GM12878 (cell line): ENCODE measurements around the gene TNFSF11. TPM values are rescaled to one million over a fixed set of nuclear protein-coding genes. Genes with fewer than 3 reads are reported as not detected.

Experiments
- ATAC-seq: fragments of 200-7000 bp; cut with Tn5 transposase; 3 replicates; pipeline ENCODE4 v1.9.1; 2020; ENCODE audit warnings: mild to moderate bottlenecking, moderate library complexity
- BruUV-seq: library from RNA; stranded (reverse); fragments of 400-500 nt; replicated peaks from 2 replicates; lab custom pipeline; 2021; lab: Mats Ljungman, UMichigan
- CTCF ChIA-PET: fragments of 300-600 bp; sonication (Branson Sonifier 250); formaldehyde crosslinking; extraction: SDS; loops from one replicate; lab custom pipeline; 2021; ENCODE audit warnings: inconsistent platforms; lab: Yijun Ruan, JAX
- POLR2A ChIA-PET: fragments of 350-600 bp; formaldehyde crosslinking; extraction: SDS; loops from one replicate; lab custom pipeline; 2021; ENCODE audit warnings: inconsistent platforms; lab: Charles Lee
- RAD21 ChIA-PET: fragments of 300-600 bp; sonication (Branson Sonifier 250); formaldehyde crosslinking; loops from one replicate; lab custom pipeline; 2023; ENCODE audit warnings: antibody characterized with exemption; ENCODE audit not compliant: unreplicated experiment; lab: Charles Lee
- SMC1A ChIA-PET: fragments of 300-600 bp; sonication (Branson Sonifier 250); formaldehyde crosslinking; loops from one replicate; lab custom pipeline; 2023; ENCODE audit not compliant: unreplicated experiment, uncharacterized antibody; lab: Charles Lee
- DNase-seq: peaks from one replicate; pipeline ENCODE4 v3.0.0-alpha.2; 2011; ENCODE audit warnings: low read depth, low spot score
- FAIRE-seq: peaks from 3 replicates; lab custom pipeline; 2011; peaks lifted over from hg19 to GRCh38; lab: Jason Lieb, UNC
- H2AFZ ChIP-seq: 2 replicates; pipeline ENCODE4 v1.6.0; 2011; ENCODE audit warnings: low read depth, low read length, control low read depth; ENCODE audit not compliant: control insufficient read depth
- H3K27ac ChIP-seq: 2 replicates; pipeline ENCODE4 v1.5.1; 2011; ENCODE audit warnings: control low read depth; ENCODE audit not compliant: control insufficient read depth, insufficient read depth
- H3K27me3 ChIP-seq, 2 experiments: replicated peaks in 1 of 2; 2 replicates each; pipeline versions ENCODE4 v1.6.0 to v1.6.1; 2011; ENCODE audit warnings: low read length in 1 of 2; ENCODE audit not compliant: control insufficient read depth in 2 of 2, insufficient read depth in 2 of 2
- H3K36me3 ChIP-seq, 2 experiments: 2 replicates each; pipeline ENCODE4 v1.5.1; 2011; ENCODE audit warnings: low read length in 1 of 2; ENCODE audit not compliant: control insufficient read depth in 2 of 2, insufficient read depth in 2 of 2
- H3K4me1 ChIP-seq: 2 replicates; pipeline ENCODE4 v1.6.1; 2011; ENCODE audit warnings: mild to moderate bottlenecking, low read length, moderate library complexity, mixed read lengths; ENCODE audit not compliant: control insufficient read depth, insufficient read depth
- H3K4me2 ChIP-seq: 2 replicates; pipeline ENCODE4 v1.6.0; 2011; ENCODE audit warnings: control low read depth; ENCODE audit not compliant: control insufficient read depth, insufficient read depth
- H3K4me3 ChIP-seq: fragments of 200-600 bp; sonication (generic); 2 replicates; pipeline ENCODE4 v1.5.1; 2016
- H3K79me2 ChIP-seq: 2 replicates; pipeline ENCODE4 v1.6.0; 2011; ENCODE audit warnings: low read length; ENCODE audit not compliant: control insufficient read depth, insufficient read depth
- H3K9ac ChIP-seq: 2 replicates; pipeline ENCODE4 v1.8.0; 2011; ENCODE audit warnings: low read length, control low read depth, mixed read lengths; ENCODE audit not compliant: control insufficient read depth, insufficient read depth
- H3K9me3 ChIP-seq: replicated peaks from 3 replicates; pipeline ENCODE4 v1.5.1; 2011; ENCODE audit warnings: mild to moderate bottlenecking, low read length; ENCODE audit not compliant: control insufficient read depth, insufficient read depth
- H4K20me1 ChIP-seq: 2 replicates; pipeline ENCODE4 v1.6.0; 2011; ENCODE audit not compliant: control insufficient read depth, insufficient read depth
- BMI1 ChIP-seq: fragments of 450-650 bp; IDR thresholded peaks from 2 replicates; pipeline ENCODE4 v1.6.1; 2016; ENCODE audit warnings: mild to moderate bottlenecking, moderate library complexity, borderline replicate concordance
- CHD2 ChIP-seq: IDR thresholded peaks from 2 replicates; pipeline ENCODE4 v1.6.1; 2011; ENCODE audit warnings: low read depth, low read length, improper control_type of control experiment, borderline replicate concordance
- E2F4 ChIP-seq: IDR thresholded peaks from 2 replicates; pipeline ENCODE4 v1.6.1; 2012; ENCODE audit warnings: low read depth, low read length, improper control_type of control experiment
- E4F1 ChIP-seq: fragments of 450-650 bp; IDR thresholded peaks from 2 replicates; pipeline ENCODE4 v1.6.1; 2018; ENCODE audit warnings: borderline replicate concordance, mild to moderate bottlenecking; ENCODE audit not compliant: partially characterized antibody
- HDAC6 ChIP-seq: fragments of 200-600 bp; sonication (generic); IDR thresholded peaks from one replicate; pipeline ENCODE4 v1.8.0; 2017; ENCODE audit warnings: antibody characterized with exemption; ENCODE audit not compliant: unreplicated experiment
- KAT2A ChIP-seq: conservative IDR thresholded peaks from 2 replicates; pipeline ENCODE4 v1.6.1; 2011; ENCODE audit warnings: low read depth, low read length; ENCODE audit not compliant: control insufficient read depth
- NFXL1 ChIP-seq: fragments of 450-650 bp; IDR thresholded peaks from 2 replicates; pipeline ENCODE4 v1.6.1; 2017; ENCODE audit warnings: antibody characterized with exemption, mild to moderate bottlenecking, borderline replicate concordance
- NKRF ChIP-seq: fragments of 450-650 bp; conservative IDR thresholded peaks from 2 replicates; pipeline ENCODE4 v1.6.1; 2017; ENCODE audit warnings: mild to moderate bottlenecking, moderate library complexity
- NRF1 ChIP-seq: conservative IDR thresholded peaks from 2 replicates; pipeline ENCODE4 v1.6.1; 2011; ENCODE audit warnings: mild to moderate bottlenecking, low read depth, low read length, improper control_type of control experiment
- POU2F2 ChIP-seq: IDR thresholded peaks from 3 replicates; pipeline ENCODE4 v1.6.1; 2011; ENCODE audit warnings: low read depth, mild to moderate bottlenecking, low read length, borderline replicate concordance
- SMAD5 ChIP-seq: IDR thresholded peaks from 2 replicates; pipeline ENCODE4 v1.6.1; 2016; ENCODE audit warnings: antibody characterized with exemption, low read depth
- SMC3 ChIP-seq: IDR thresholded peaks from 2 replicates; pipeline ENCODE4 v1.6.1; 2011; ENCODE audit warnings: low read length, improper control_type of control experiment, borderline replicate concordance
- SRF ChIP-seq, 2 experiments: IDR thresholded peaks; 2 replicates each; pipeline ENCODE4 v1.6.1; 2011; ENCODE audit warnings: low read depth in 2 of 2, low read length in 2 of 2, mild to moderate bottlenecking in 1 of 2, moderate library complexity in 1 of 2
- ZBTB4 ChIP-seq: fragments of 450-650 bp; formaldehyde crosslinking; IDR thresholded peaks from 2 replicates; pipeline ENCODE4 v1.4.0; 2022; ENCODE audit warnings: mild to moderate bottlenecking, moderate library complexity
- WGBS: methylation state at CpG from one replicate; pipeline ENCODE4 v1.1.6; 2016; ENCODE audit warnings: low lambda C conversion rate; ENCODE audit not compliant: insufficient replicate concordance, insufficient coverage; ENCODE audit errors: missing lambda C conversion rate; 5-methylcytosine and 5-hydroxymethylcytosine counted together
- in situ Hi-C: fragments of 300-500 bp; cut with MboI; formaldehyde crosslinking; loops from 9 replicates; pipeline ENCODE4 v1.14.3; 2018; ENCODE audit warnings: mixed read lengths
- intact Hi-C: fragments of 100-400 bp; cut with micrococcal nuclease; formaldehyde crosslinking; loops from one replicate; pipeline ENCODE4 v1.14.2; 2022; ENCODE audit not compliant: unreplicated experiment
- polyA plus RNA-seq, 11 experiments: library from polyadenylated mRNA; depleted of rRNA in 4 of 11; unstranded in 6 of 11; stranded (reverse) in 5 of 11; fragments of >200 nt; fragmentation: Nextera tagmentation in 4 of 11; fragmentation: Illumina TruSeq in 1 of 11; extraction: Ambion mirVana in 4 of 11; extraction: Trizol in 1 of 11; gene quantifications; 1 replicate in 1 of 11; 2 replicates in 10 of 11; pipeline versions ENCODE4 v1.2.1 to v1.2.3, GENCODE V29; 2011 to 2016; ENCODE audit warnings: inconsistent platforms in 2 of 11, missing spikeins in 2 of 11, low read depth in 1 of 11
- total RNA-seq, 4 experiments: library from RNA; depleted of rRNA in 3 of 4; stranded (reverse); fragments of >200 nt in 3 of 4; fragmentation: Illumina TruSeq in 1 of 4; extraction: Trizol in 1 of 4; gene quantifications; 2 replicates each; pipeline versions ENCODE4 v1.2.1 to v1.2.3, GENCODE V29; 2013 to 2021

Gene TNFSF11
- total and polyA plus RNA-seq, 10 of the 15 experiments (the other 5 are each of a cell fraction or from before 2014, with no cell fraction given), result 0.86 to 14.8 (median 10.0) TPM

- TF ChIP-seq SRF (IDR thresholded peaks at IDR 0.05; ENCODE audit: low read depth in 2 of 2, low read length in 2 of 2) (no peak), KAT2A (no peak), BMI1 (no peak), E2F4 (no peak), NRF1 (no peak), SMAD5 (no peak), HDAC6 (no peak), POU2F2 (no peak), NKRF (no peak), NFXL1 (no peak), CHD2 (no peak)
These were observed 75.2 kb downstream of the TNFSF11 start (continued) for GRCh38 chr13:42649141-42649540.

GRCh38 chr13:42649831-42650230 is 75.9 kb downstream of the TNFSF11 start:
- Histone ChIP-seq H3K4me1 (no peaks in the 10 kb centered on the region), H3K4me3 (no peak overlapping the region), H3K9me3 (no peaks in the 10 kb centered on the region), H4K20me1 (no peaks in the 10 kb centered on the region), H3K27me3 (no peaks in the 10 kb centered on the region), H3K79me2 (no peaks in the 10 kb centered on the region), H3K4me2 (no peak overlapping the region), H3K9ac (no peak overlapping the region), H3K27ac (no peak overlapping the region), H3K36me3 (no peaks in the 10 kb centered on the region), H2AFZ (no peak overlapping the region)
- POLR2A ChIA-PET, result no interaction called here
- BruUV-seq, result no TSS peak
- WGBS, result 90% methylated on average over 1 of the region's 1 CpG
- ATAC-seq (no peak), FAIRE-seq (no peak), DNase-seq (no peak)
- in situ Hi-C loops (no loop called here), intact Hi-C loops (no loop called here)
- CTCF ChIA-PET, result interaction anchor here (0.5 kb wide), 1 partner anchor 890 kb away, joined by 3 read pairs; no protein-coding TSS in a partner anchor
- SMC1A ChIA-PET, result no interaction called here
- RAD21 ChIA-PET, result no interaction called here
- TF ChIP-seq SMC3 (no peak), ZBTB4 (CRISPR knock-in tag) (no peak), E4F1 (no peak)
